Measurements from ENCODE around the gene TNFRSF21.

GRCh38 chr6:47318236-47318989 is 8.7 kb upstream of the TNFRSF21 start:
- TF ChIP-seq CTCF (conservative IDR thresholded peaks at IDR 0.05 in 1 of 2, IDR thresholded peaks at IDR 0.05 in 1 of 2; ENCODE audit: extremely low read depth in 1 of 2, insufficient read depth in 1 of 2, low read depth in 1 of 2, low read length in 2 of 2), result no peak
- no peak for TF ChIP-seq EZH2 (IDR thresholded peaks at IDR 0.05; ENCODE audit: borderline replicate concordance, low read length)

All from mammary epithelial cell (primary cell).